GM21367 (cell line): ENCODE measurements around the gene ARL2.
"Not testable (repeated sequence)": the region's sequence is repeated elsewhere in the genome, so short reads cannot be mapped to it uniquely, and the experiment has no call there.

Experiments used
- ATAC-seq: cut with Tn5 transposase; IDR thresholded peaks from one replicate; pipeline ENCODE4 v1.9.1; 2021; ENCODE audit not compliant: unreplicated experiment

Gene ARL2

GRCh38 chr11:65003968-65004367, 10.0 kb upstream of the ARL2 start:
- not testable (repeated sequence) for ATAC-seq

- ATAC-seq = no peak
These were observed 5.9 kb upstream of the ARL2 start for GRCh38 chr11:65008016-65008415.

- ATAC-seq = no peak
These were observed 5.1 kb upstream of the ARL2 start for GRCh38 chr11:65008873-65009272.

DNA sequence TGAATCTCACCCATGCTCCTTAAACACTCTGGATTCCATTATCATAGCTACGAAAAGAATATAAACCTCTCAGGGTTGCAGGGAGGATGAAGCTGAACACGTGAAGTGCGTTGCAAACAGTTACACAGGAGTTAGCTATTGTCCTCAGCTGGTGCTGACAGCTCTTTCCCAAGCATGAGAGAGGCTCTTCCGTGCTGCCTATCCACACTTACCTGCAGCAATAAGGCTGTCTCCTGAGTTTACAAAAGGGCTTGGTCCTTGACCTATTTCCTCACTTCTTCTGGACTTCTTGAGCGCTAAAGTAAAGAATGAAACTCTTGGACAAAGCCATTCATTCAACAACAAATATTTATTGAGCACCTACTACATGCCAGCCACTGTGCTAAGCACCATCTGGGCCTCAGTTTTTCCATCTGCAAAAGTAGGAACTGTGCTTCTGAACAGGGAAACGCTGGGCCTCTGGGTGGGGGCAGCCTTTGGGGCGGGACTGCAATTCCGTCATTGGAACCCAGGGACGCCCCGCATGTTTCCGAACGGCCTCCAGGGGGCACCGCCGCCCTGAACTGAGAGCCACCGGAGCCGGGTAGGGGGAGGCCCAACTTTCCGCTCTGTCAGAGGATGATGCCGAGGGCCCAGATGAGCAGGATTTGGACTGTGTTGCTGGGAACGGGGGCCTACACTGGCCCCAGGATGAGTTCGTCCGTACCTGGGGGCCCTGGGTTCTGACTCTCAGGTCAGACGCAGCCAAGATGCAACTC, 651 bp upstream of the ARL2 start:
- peak; percentile 61 for ATAC-seq

GRCh38 chr11:65014726-65015227, 817 bp downstream of the ARL2 start:
- ATAC-seq = no peak

DNA sequence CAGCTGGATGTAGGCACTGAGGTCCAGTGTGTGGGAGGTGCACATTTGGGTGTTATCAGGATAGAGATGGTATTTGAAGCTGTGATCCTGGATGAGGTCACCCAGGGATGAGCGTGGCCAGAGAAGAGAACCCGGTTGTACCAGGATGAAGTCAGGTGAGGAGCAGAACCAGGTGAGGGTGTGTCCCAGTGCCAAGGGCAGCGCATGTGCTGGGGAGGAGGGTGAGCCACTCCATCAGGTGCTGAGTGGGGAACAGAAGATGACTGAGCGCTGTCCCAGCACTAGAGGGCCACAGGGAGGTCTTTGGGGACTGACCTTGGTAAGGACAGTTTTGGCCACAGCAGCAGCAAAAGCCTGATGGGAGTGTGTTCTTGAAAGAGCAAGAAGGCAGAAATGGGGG, 2.7 kb downstream of the ARL2 start:
- no peak for ATAC-seq

GRCh38 chr11:65017937-65018336, 4.0 kb downstream of the ARL2 start:
- ATAC-seq = no peak

GRCh38 chr11:65019824-65020223, 5.9 kb downstream of the ARL2 start:
- no peak for ATAC-seq

- no peak for ATAC-seq
These were observed 7.0 kb downstream of the ARL2 start for GRCh38 chr11:65021003-65021402.

DNA sequence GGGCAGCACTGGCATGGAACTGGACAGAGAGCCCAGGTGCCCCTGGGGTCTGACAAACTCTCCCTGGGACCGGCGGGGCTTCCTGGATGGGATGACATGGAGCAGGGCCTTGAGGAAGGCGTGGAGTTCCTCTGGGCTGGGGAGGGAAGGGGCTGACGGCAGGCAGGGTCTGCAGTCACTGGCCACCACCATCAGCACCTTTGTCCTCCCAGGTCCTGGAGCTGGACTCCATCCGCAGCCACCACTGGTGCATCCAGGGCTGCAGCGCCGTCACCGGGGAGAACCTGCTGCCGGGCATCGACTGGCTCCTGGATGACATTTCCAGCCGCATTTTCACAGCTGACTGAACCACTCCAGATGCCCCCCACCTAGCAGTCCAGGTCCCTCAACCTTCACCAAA, 7.5 kb downstream of the ARL2 start:
- ATAC-seq = no peak

GRCh38 chr11:65023502-65023901, 9.5 kb downstream of the ARL2 start:
- not testable (repeated sequence) for ATAC-seq

GRCh38 chr11:65026810-65027209, 12.8 kb downstream of the ARL2 start:
- no peak for ATAC-seq

DNA sequence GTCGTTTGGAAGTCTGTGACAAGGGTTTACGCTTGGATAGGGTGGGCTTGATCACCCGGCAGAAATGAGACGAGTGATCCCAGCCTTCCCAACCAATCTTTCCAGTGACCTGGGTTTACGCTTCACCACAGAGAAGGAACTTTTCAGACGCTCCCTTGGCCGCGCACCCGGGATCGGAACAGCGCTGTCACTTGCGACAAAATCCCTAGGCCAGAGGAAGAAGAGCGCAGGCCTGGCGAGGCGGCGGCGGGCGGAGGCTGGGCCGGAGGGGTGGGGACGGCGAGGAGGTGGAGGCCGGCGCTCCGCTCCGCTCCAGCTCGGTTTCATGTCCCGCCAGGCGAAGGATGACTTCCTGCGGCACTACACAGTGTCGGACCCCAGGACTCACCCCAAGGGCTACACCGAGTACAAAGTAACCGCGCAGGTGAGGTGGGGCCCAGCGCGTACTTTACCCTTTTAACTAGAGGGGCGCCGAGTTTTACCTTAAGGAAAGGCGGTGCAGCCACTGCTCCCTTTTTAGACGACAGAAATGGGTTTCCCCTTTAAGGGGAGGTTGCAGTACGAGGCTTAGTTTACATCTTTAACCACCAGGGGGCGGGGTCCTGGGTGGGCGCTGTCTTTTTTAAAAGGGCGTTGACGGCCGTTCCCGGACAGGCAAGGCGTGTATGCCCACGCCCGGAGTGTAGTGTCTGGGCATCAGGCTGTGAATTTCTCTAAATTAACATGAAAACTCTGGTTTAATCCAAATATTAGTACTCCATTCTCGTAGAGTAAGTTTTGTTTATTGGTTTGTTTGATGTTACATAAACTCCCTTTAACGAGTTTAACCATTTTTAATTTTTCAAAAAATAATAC, 13.5 kb downstream of the ARL2 start, which contains the start of gene SNX15:
Gene SNX15 (plus strand): TSS at position 227 of the 855 bp plus-strand sequence. CDS start 99 bp downstream, at position 326.
- ATAC-seq = peak; percentile 69

- no peak for ATAC-seq
These were observed 18.3 kb downstream of the ARL2 start for GRCh38 chr11:65032216-65032615.

DNA sequence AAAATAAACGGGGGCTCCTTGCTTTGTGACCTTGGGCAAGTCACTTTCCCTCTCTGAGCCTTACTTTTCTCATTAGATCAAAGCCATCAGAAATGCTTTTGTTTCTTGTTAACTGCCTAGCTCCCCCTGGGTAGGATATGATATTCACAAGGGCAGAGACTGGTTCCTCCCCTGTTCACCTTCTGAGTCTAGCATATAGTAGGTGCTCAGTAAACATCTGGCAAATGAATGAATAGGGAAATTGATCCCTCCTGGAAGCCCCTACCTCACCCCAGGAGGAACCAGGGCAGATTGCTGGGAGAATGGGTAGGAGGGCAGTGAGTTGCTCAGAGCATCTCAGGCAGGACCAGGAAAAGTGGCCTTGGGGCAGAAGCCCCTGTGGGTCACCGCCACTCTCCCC, 20.5 kb downstream of the ARL2 start:
- no peak for ATAC-seq

- no peak for ATAC-seq
These were observed 21.6 kb downstream of the ARL2 start for GRCh38 chr11:65035579-65035978.

GRCh38 chr11:65036931-65037330, 23.0 kb downstream of the ARL2 start:
- no peak for ATAC-seq

GRCh38 chr11:65040520-65040846, 26.5 kb downstream of the ARL2 start:
- no peak for ATAC-seq

DNA sequence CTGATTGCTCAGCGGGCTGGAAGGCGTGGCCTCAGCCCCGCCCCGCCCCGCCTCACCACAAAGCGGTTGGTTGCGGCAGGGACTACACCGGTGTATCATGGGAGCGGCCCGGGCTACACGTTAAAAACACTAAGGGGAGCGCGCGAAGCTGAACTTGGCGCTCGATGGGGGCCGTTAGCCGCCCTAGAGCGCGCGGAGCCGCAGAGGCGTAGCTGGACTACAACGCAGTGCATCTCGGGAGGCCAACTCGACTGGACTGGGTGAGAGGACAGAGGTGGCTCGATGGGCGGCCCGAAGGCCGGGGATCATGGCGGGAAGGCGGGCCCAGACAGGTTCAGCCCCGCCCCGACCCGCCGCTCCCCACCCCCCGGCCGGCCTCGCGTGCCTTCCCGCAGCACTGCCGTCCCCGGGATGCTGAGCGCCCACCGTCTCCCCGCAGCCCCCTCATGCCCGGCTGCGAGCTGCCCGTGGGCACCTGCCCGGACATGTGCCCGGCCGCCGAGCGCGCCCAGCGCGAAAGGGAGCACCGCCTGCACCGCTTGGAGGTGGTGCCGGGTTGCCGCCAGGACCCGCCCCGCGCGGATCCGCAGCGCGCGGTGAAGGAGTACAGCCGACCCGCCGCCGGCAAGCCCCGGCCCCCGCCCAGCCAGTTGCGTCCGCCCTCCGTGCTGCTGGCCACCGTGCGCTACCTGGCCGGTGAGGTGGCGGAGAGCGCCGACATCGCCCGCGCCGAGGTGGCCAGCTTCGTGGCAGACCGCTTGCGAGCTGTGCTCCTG, 27.1 kb downstream of the ARL2 start, which contains the start of gene SAC3D1:
Gene SAC3D1 (plus strand): TSS at position 364 of the 776 bp plus-strand sequence. CDS start 83 bp downstream, at position 447.
- ATAC-seq = peak; percentile 68

GRCh38 chr11:65042891-65043290, 28.9 kb downstream of the ARL2 start:
- ATAC-seq = no peak

DNA sequence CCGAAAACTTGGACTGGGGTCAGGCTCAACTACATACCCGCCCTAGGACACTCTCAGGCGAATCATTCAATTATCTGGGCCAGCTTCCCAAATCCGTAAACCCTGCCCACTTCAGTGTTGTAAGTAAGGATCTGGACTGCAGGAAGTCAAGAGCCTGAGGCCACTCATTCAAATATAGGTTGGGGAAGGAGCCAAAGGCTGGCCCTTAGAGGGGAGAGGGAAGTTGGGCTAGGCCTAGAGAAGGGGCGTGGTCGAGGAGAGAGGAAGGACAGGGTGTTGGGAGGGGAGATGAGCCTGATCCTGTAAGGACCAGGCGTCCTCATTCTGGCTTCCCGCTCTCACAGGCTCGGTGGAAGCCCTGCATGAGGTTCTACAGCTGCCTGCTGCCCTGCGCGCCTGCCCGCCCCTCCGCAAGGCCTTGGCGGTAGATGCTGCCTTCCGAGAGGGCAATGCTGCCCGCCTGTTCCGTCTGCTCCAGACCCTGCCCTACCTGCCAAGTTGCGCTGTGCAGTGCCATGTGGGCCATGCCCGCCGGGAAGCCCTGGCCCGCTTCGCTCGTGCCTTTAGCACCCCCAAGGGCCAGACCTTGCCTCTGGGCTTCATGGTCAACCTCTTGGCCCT, 30.0 kb downstream of the ARL2 start:
- ATAC-seq = no peak
